ENCODE measurements around the gene ADAMTS7. TPM values are rescaled to one million over a fixed set of nuclear protein-coding genes. Genes with fewer than 3 reads are reported as not detected.
A peak's percentile ranks its signal among the peaks of the same experiment; 100 is the strongest.

The ADAMTS7 gene
- total RNA-seq, 1 experiment from 2014 or later, result 10.7 TPM

- CTCF ChIA-PET, result interaction anchor here (0.6 to 1.0 kb wide), 9 partner anchors 11 to 805 kb away, joined by 3 to 6 read pairs (median 3); no protein-coding TSS in a partner anchor
- Mint-ChIP-seq H3K4me1 (ENCODE audit: insufficient read depth, unreplicated experiment) (peaks cover 14% of the 10 kb centered on the region), H3K27ac (ENCODE audit: low read depth, unreplicated experiment) (peak overlapping the region; percentile 39), H3K27me3 (ENCODE audit: insufficient read depth, unreplicated experiment) (no peaks in the 10 kb centered on the region), H3K36me3 (ENCODE audit: insufficient read depth, unreplicated experiment) (no peaks in the 10 kb centered on the region), H3K9me3 (ENCODE audit: unreplicated experiment) (no peaks in the 10 kb centered on the region), H3K4me3 (ENCODE audit: unreplicated experiment) (peak overlapping the region; percentile 83)
- POLR2A ChIA-PET, result interaction anchor here (1.4 to 1.9 kb wide), 3 partner anchors 14 to 96 kb away, joined by 4 to 6 read pairs (median 6); partner anchors contain the start of gene MORF4L1
- TF ChIP-seq CTCF (IDR thresholded peaks at IDR 0.05; ENCODE audit: unreplicated experiment), result no peak
- intact Hi-C loops (cut with micrococcal nuclease), result loop anchor here (2.0 kb wide), 1 partner anchor 55 kb away; no protein-coding TSS in a partner anchor
- no TSS peak for BruUV-seq (replicated peaks)
- DNase-seq (ENCODE audit: unreplicated experiment), result no peak
Observed at GRCh38 chr15:78811825-78812183, 540 bp upstream of the ADAMTS7 start.

- Mint-ChIP-seq H3K36me3 (ENCODE audit: insufficient read depth, unreplicated experiment) (no peaks in the 10 kb centered on the region), H3K27me3 (ENCODE audit: insufficient read depth, unreplicated experiment) (no peaks in the 10 kb centered on the region), H3K27ac (ENCODE audit: low read depth, unreplicated experiment) (no peak overlapping the region), H3K9me3 (ENCODE audit: unreplicated experiment) (no peaks in the 10 kb centered on the region), H3K4me3 (ENCODE audit: unreplicated experiment) (peak overlapping the region; percentile 83), H3K4me1 (ENCODE audit: insufficient read depth, unreplicated experiment) (peaks cover 14% of the 10 kb centered on the region)
- CTCF ChIA-PET, result interaction anchor here (0.6 to 1.1 kb wide), 3 partner anchors 13 to 204 kb away, joined by 3 to 5 read pairs (median 4); no protein-coding TSS in a partner anchor
- DNase-seq (ENCODE audit: unreplicated experiment), result peak; percentile 43
- POLR2A ChIA-PET, result interaction anchor here (0.6 to 1.9 kb wide), 5 partner anchors 9 to 236 kb away, joined by 3 to 6 read pairs (median 4); partner anchors contain the start of gene MORF4L1
- BruUV-seq (replicated peaks), result no TSS peak
- intact Hi-C loops (cut with micrococcal nuclease), result loop anchor here (2.0 kb wide), 1 partner anchor 54 kb away; no protein-coding TSS in a partner anchor
- no peak for TF ChIP-seq CTCF (IDR thresholded peaks at IDR 0.05; ENCODE audit: unreplicated experiment)
Observed at GRCh38 chr15:78810362-78811123, 721 bp downstream of the ADAMTS7 start.

- Mint-ChIP-seq H3K4me3 (ENCODE audit: unreplicated experiment) (peak overlapping the region; percentile 83), H3K36me3 (ENCODE audit: insufficient read depth, unreplicated experiment) (no peaks in the 10 kb centered on the region), H3K27ac (ENCODE audit: low read depth, unreplicated experiment) (no peak overlapping the region), H3K9me3 (ENCODE audit: unreplicated experiment) (no peaks in the 10 kb centered on the region), H3K27me3 (ENCODE audit: insufficient read depth, unreplicated experiment) (no peaks in the 10 kb centered on the region), H3K4me1 (ENCODE audit: insufficient read depth, unreplicated experiment) (peaks cover 14% of the 10 kb centered on the region)
- intact Hi-C loops (cut with micrococcal nuclease), result loop anchor here (2.0 kb wide), 1 partner anchor 53 kb away; no protein-coding TSS in a partner anchor
- ChIA-PET POLR2A (interaction anchor here (0.6 to 1.9 kb wide), 5 partner anchors 10 to 235 kb away, joined by 3 to 6 read pairs (median 3); partner anchors contain the start of gene MORF4L1), CTCF (interaction anchor here (0.6 to 1.1 kb wide), 3 partner anchors 13 to 205 kb away, joined by 3 to 5 read pairs (median 4); no protein-coding TSS in a partner anchor)
- no peak for TF ChIP-seq CTCF (IDR thresholded peaks at IDR 0.05; ENCODE audit: unreplicated experiment)
- no peak for DNase-seq (ENCODE audit: unreplicated experiment)
- no TSS peak for BruUV-seq (replicated peaks)
Observed at GRCh38 chr15:78810003-78810361, 1.3 kb downstream of the ADAMTS7 start.

- CTCF ChIA-PET, result interaction anchor here (0.6 to 3.0 kb wide), 8 partner anchors 9 to 206 kb away, joined by 3 to 10 read pairs (median 4); no protein-coding TSS in a partner anchor
- intact Hi-C loops (cut with micrococcal nuclease), result no loop called here
- Mint-ChIP-seq H3K27me3 (ENCODE audit: insufficient read depth, unreplicated experiment) (no peaks in the 10 kb centered on the region), H3K4me1 (ENCODE audit: insufficient read depth, unreplicated experiment) (peaks cover 14% of the 10 kb centered on the region), H3K9me3 (ENCODE audit: unreplicated experiment) (no peaks in the 10 kb centered on the region), H3K4me3 (ENCODE audit: unreplicated experiment) (no peak overlapping the region), H3K27ac (ENCODE audit: low read depth, unreplicated experiment) (no peak overlapping the region), H3K36me3 (ENCODE audit: insufficient read depth, unreplicated experiment) (no peaks in the 10 kb centered on the region)
- TF ChIP-seq CTCF (IDR thresholded peaks at IDR 0.05; ENCODE audit: unreplicated experiment), result peak; percentile 34
- POLR2A ChIA-PET, result interaction anchor here (0.9 to 1.7 kb wide), 2 partner anchors 64 to 65 kb away, joined by 3 read pairs; partner anchors contain the start of gene MORF4L1
- no TSS peak for BruUV-seq (replicated peaks)
- DNase-seq (ENCODE audit: unreplicated experiment), result peak; percentile 54
Observed at GRCh38 chr15:78808550-78808949, 2.7 kb downstream of the ADAMTS7 start.

All from MCF 10A (cell line).